GM23338 (cell line): ENCODE results near the gene SLC16A12. TPM values are rescaled to one million over a fixed set of nuclear protein-coding genes. Genes with fewer than 3 reads are reported as not detected.
A peak's percentile ranks its signal among the peaks of the same experiment; 100 is the strongest.

Experiments used
- ATAC-seq: fragments of 200-7000 bp; cut with Tn5 transposase; 3 replicates; pipeline ENCODE4 v1.9.1; 2020
- DNase-seq: peaks from one replicate; pipeline ENCODE4 v3.0.0-alpha.2; 2015; ENCODE audit warnings: low spot score
- H2AFZ ChIP-seq: fragments of 200-600 bp; sonication (generic); 2 replicates; pipeline ENCODE4 v1.8.0; 2016; ENCODE audit warnings: antibody characterized with exemption, mild to moderate bottlenecking, moderate library complexity
- H3F3A ChIP-seq: fragments of 200-600 bp; sonication (generic); replicated peaks from 2 replicates; pipeline ENCODE4 v1.8.0; 2017; ENCODE audit warnings: antibody characterized with exemption, mixed run types, low read depth
- H3K27ac ChIP-seq: fragments of 200-600 bp; sonication (generic); 2 replicates; pipeline ENCODE4 v1.6.1; 2016; ENCODE audit warnings: low read depth
- H3K27me3 ChIP-seq: fragments of 200-600 bp; sonication (generic); 2 replicates; pipeline ENCODE4 v1.8.0; 2016; ENCODE audit warnings: mild to moderate bottlenecking, mixed run types, moderate library complexity; ENCODE audit not compliant: insufficient read depth
- H3K36me3 ChIP-seq: fragments of 200-600 bp; sonication (generic); 2 replicates; pipeline ENCODE4 v1.8.0; 2016; ENCODE audit warnings: mild to moderate bottlenecking; ENCODE audit not compliant: insufficient read depth
- H3K4me1 ChIP-seq: fragments of 200-600 bp; sonication (generic); 2 replicates; pipeline ENCODE4 v1.8.0; 2016; ENCODE audit warnings: mild to moderate bottlenecking, moderate library complexity; ENCODE audit not compliant: insufficient read depth
- H3K4me2 ChIP-seq: fragments of 200-600 bp; sonication (generic); 2 replicates; pipeline ENCODE4 v1.7.1; 2017; ENCODE audit warnings: mixed run types
- H3K4me3 ChIP-seq: fragments of 200-600 bp; sonication (generic); 2 replicates; pipeline ENCODE4 v1.6.1; 2016; ENCODE audit warnings: mixed run types
- H3K79me2 ChIP-seq: fragments of 200-600 bp; sonication (generic); replicated peaks from 2 replicates; pipeline ENCODE4 v1.8.0; 2017; ENCODE audit warnings: mild to moderate bottlenecking; ENCODE audit not compliant: insufficient read depth
- H3K9me2 ChIP-seq: fragments of 200-600 bp; sonication (generic); 2 replicates; pipeline ENCODE4 v1.8.0; 2017; ENCODE audit not compliant: insufficient read depth
- H4K20me1 ChIP-seq: fragments of 200-600 bp; sonication (generic); replicated peaks from 2 replicates; pipeline ENCODE4 v1.8.0; 2017; ENCODE audit warnings: mild to moderate bottlenecking; ENCODE audit not compliant: insufficient read depth
- H3K27ac Mint-ChIP-seq: 2 replicates; pipeline ENCODE4 v1.8.0; 2020; ENCODE audit warnings: inconsistent platforms, mild to moderate bottlenecking, moderate library complexity, mixed read lengths
- H3K27me3 Mint-ChIP-seq: 3 replicates; pipeline ENCODE4 v1.8.0; 2022; ENCODE audit warnings: low read depth, mild to moderate bottlenecking, moderate library complexity, mixed read lengths, inconsistent platforms; ENCODE audit not compliant: insufficient read depth, poor library complexity
- H3K36me3 Mint-ChIP-seq: 3 replicates; pipeline ENCODE4 v1.8.0; 2021; ENCODE audit warnings: low read depth, mild to moderate bottlenecking, inconsistent platforms, moderate library complexity, mixed read lengths
- H3K4me1 Mint-ChIP-seq: 3 replicates; pipeline ENCODE4 v1.8.0; 2020; ENCODE audit warnings: mild to moderate bottlenecking, inconsistent platforms, mixed read lengths
- H3K4me3 Mint-ChIP-seq: 3 replicates; pipeline ENCODE4 v1.8.0; 2021; ENCODE audit warnings: moderate library complexity, mild to moderate bottlenecking, inconsistent platforms, mixed read lengths
- H3K9me3 Mint-ChIP-seq: 3 replicates; pipeline ENCODE4 v1.8.0; 2020; ENCODE audit warnings: moderate library complexity, mild to moderate bottlenecking, inconsistent platforms, mixed read lengths
- CTCF ChIP-seq, 2 experiments: fragments of 200-600 bp in 1 of 2; sonication (generic) in 1 of 2; conservative IDR thresholded peaks; 2 replicates each; pipeline versions ENCODE4 v1.5.1 to v1.6.1; 2016 to 2017; ENCODE audit warnings: antibody characterized with exemption in 2 of 2, low read depth in 2 of 2, mild to moderate bottlenecking in 2 of 2, moderate library complexity in 1 of 2
- EZH2 ChIP-seq: fragments of 200-600 bp; sonication (generic); IDR thresholded peaks from one replicate; pipeline ENCODE4 v1.8.0; 2017; ENCODE audit warnings: antibody characterized with exemption, mild to moderate bottlenecking, low read depth; ENCODE audit not compliant: unreplicated experiment
- JUNB ChIP-seq: IDR thresholded peaks from one replicate; pipeline ENCODE4 v1.6.1; 2016; ENCODE audit warnings: antibody characterized with exemption; ENCODE audit not compliant: unreplicated experiment
- ZNF114 ChIP-seq: fragments of 250-450 bp; sonication (Bioruptor Pico); IDR thresholded peaks from 2 replicates; pipeline ENCODE4 v1.5.0; 2020; ENCODE audit warnings: mild to moderate bottlenecking, moderate library complexity
- ZNF462 ChIP-seq: fragments of 250-450 bp; sonication (Bioruptor Pico); IDR thresholded peaks from 2 replicates; pipeline ENCODE4 v1.5.0; 2020; ENCODE audit warnings: mild to moderate bottlenecking, moderate library complexity
- polyA plus RNA-seq: library from polyadenylated mRNA; unstranded; fragments of >200 nt; fragmentation: Nextera tagmentation; extraction: Ambion mirVana; gene quantifications from 2 replicates; pipeline ENCODE4 v1.2.1, GENCODE V29; 2016
- total RNA-seq: library from RNA; depleted of rRNA; stranded (reverse); fragments of >200 nt; shearing (Covaris generic); gene quantifications from 2 replicates; pipeline ENCODE4 v1.2.3, GENCODE V29; 2014

The SLC16A12 gene
- total and polyA plus RNA-seq, 2 experiments from 2014 or later: 0.84 to 2.0 TPM

GRCh38 chr10:89426230-89426868 lies 109.0 kb downstream of the SLC16A12 start:
- peak; percentile 77 for DNase-seq
- Histone ChIP-seq H3K27ac (no peak overlapping the region), H3K4me1 (peaks cover 19% of the 10 kb centered on the region), H3K4me2 (no peak overlapping the region), H3K9me2 (no peaks in the 10 kb centered on the region), H2AFZ (no peak overlapping the region), H3F3A (no peaks in the 10 kb centered on the region), H3K36me3 (no peaks in the 10 kb centered on the region), H3K79me2 (no peaks in the 10 kb centered on the region), H3K27me3 (no peaks in the 10 kb centered on the region), H3K4me3 (no peak overlapping the region), H4K20me1 (no peaks in the 10 kb centered on the region)
- TF ChIP-seq CTCF (conservative IDR thresholded peaks at IDR 0.05; ENCODE audit: low read depth in 2 of 2) (peak; percentile 84 to 86), JUNB (no peak)
- no peaks in the 10 kb centered on the region for H3K36me3 Mint-ChIP-seq
- H3K4me1 Mint-ChIP-seq: peaks cover 34% of the 10 kb centered on the region
- peak; percentile 86 for ATAC-seq
- peak overlapping the region; percentile 9; the same call in 1 of the 2 replicates for H3K27ac Mint-ChIP-seq
- no peaks in the 10 kb centered on the region for H3K9me3 Mint-ChIP-seq
- H3K4me3 Mint-ChIP-seq: no peak overlapping the region
- H3K27me3 Mint-ChIP-seq: peaks cover 2% of the 10 kb centered on the region

GRCh38 chr10:89425000-89425399 lies 110.4 kb downstream of the SLC16A12 start:
- no peaks in the 10 kb centered on the region for H3K9me2 ChIP-seq
- no peak overlapping the region for H3K27ac ChIP-seq
- Mint-ChIP-seq H3K4me3 (no peak overlapping the region), H3K36me3 (no peaks in the 10 kb centered on the region), H3K27me3 (no peaks in the 10 kb centered on the region), H3K9me3 (no peaks in the 10 kb centered on the region), H3K4me1 (peaks cover 33% of the 10 kb centered on the region), H3K27ac (no peak overlapping the region)
- no peaks in the 10 kb centered on the region for H3K36me3 ChIP-seq
- no peak overlapping the region for H3K4me2 ChIP-seq
- H3K79me2 ChIP-seq: no peaks in the 10 kb centered on the region
- H4K20me1 ChIP-seq: no peaks in the 10 kb centered on the region
- H3F3A ChIP-seq: no peaks in the 10 kb centered on the region
- H3K4me1 ChIP-seq: peaks cover 19% of the 10 kb centered on the region
- no peak overlapping the region for H3K4me3 ChIP-seq
- H3K27me3 ChIP-seq: no peaks in the 10 kb centered on the region
- ATAC-seq (no peak), DNase-seq (no peak)
- no peak overlapping the region for H2AFZ ChIP-seq
- no peak for TF ChIP-seq ZNF462 (CRISPR knock-in tag)
- no peak for TF ChIP-seq EZH2
- no peak for TF ChIP-seq ZNF114 (CRISPR knock-in tag)
